ENCODE results near the gene KRTAP5-4. TPM values are rescaled to one million over a fixed set of nuclear protein-coding genes. Genes with fewer than 3 reads are reported as not detected.
"Not testable (repeated sequence)": the region's sequence is repeated elsewhere in the genome, so short reads cannot be mapped to it uniquely, and the experiment has no call there.

The KRTAP5-4 gene
- total RNA-seq, 2 donors from 2014 or later: not detected

- Histone ChIP-seq H3K9me3 (no peaks in the 10 kb centered on the region), H3K27ac (no peak overlapping the region), H3K4me3 (no peak overlapping the region), H3K27me3 (replicated peaks; ENCODE audit: insufficient read depth) (no peaks in the 10 kb centered on the region), H3K4me1 (replicated peaks) (no peaks in the 10 kb centered on the region), H3K36me3 (no peaks in the 10 kb centered on the region)
- no peak for TF ChIP-seq CTCF (IDR thresholded peaks at IDR 0.05)
- no peak for TF ChIP-seq POLR2A (IDR thresholded peaks at IDR 0.05)
- TF ChIP-seq POLR2AphosphoS5 (IDR thresholded peaks at IDR 0.05): peak; percentile 10
- WGBS: 54% methylated on average over 15 of the region's 15 CpGs
- intact Hi-C loops (cut with DNase I): loop anchor here (5.0 to 10.0 kb wide), 2 partner anchors 42 to 505 kb away; no protein-coding TSS in a partner anchor
- DNase-seq (ENCODE audit: low spot score): peak; percentile 33
Measured at GRCh38 chr11:1650034-1650917, 28.3 kb upstream of the KRTAP5-4 start.

- intact Hi-C loops (cut with DNase I): no loop called here
- Histone ChIP-seq H3K4me1 (replicated peaks) (no peaks in the 10 kb centered on the region), H3K4me3 (no peak overlapping the region), H3K27me3 (replicated peaks; ENCODE audit: insufficient read depth) (no peaks in the 10 kb centered on the region), H3K9me3 (no peaks in the 10 kb centered on the region), H3K36me3 (no peaks in the 10 kb centered on the region), H3K27ac (no peak overlapping the region)
- TF ChIP-seq POLR2AphosphoS5 (IDR thresholded peaks at IDR 0.05) (no peak), POLR2A (IDR thresholded peaks at IDR 0.05) (no peak), CTCF (IDR thresholded peaks at IDR 0.05) (no peak)
- WGBS: 93% methylated on average over 26 of the region's 28 CpGs
- no peak for DNase-seq (ENCODE audit: low spot score)
Measured at GRCh38 chr11:1648653-1649420, 26.9 kb upstream of the KRTAP5-4 start.

GRCh38 chr11:1647901-1648652 lies 26.1 kb upstream of the KRTAP5-4 start:
- Histone ChIP-seq H3K27ac (no peak overlapping the region), H3K9me3 (no peaks in the 10 kb centered on the region), H3K27me3 (replicated peaks; ENCODE audit: insufficient read depth) (no peaks in the 10 kb centered on the region), H3K36me3 (no peaks in the 10 kb centered on the region), H3K4me1 (replicated peaks) (no peaks in the 10 kb centered on the region), H3K4me3 (no peak overlapping the region)
- intact Hi-C loops (cut with DNase I): no loop called here
- DNase-seq (ENCODE audit: low spot score): no peak
- 93% methylated on average over 19 of the region's 35 CpGs for WGBS
- TF ChIP-seq POLR2AphosphoS5 (IDR thresholded peaks at IDR 0.05) (no peak), POLR2A (IDR thresholded peaks at IDR 0.05) (no peak), CTCF (IDR thresholded peaks at IDR 0.05) (no peak)

- not testable (repeated sequence) for H3K36me3 ChIP-seq
- 95% methylated on average over 10 of the region's 10 CpGs for WGBS
Measured at GRCh38 chr11:1646540-1646939, 24.6 kb upstream of the KRTAP5-4 start.

GRCh38 chr11:1645357-1645821 lies 23.5 kb upstream of the KRTAP5-4 start:
- no peaks in the 10 kb centered on the region for H3K9me3 ChIP-seq
- H3K4me1 ChIP-seq (replicated peaks): no peaks in the 10 kb centered on the region
- H3K27me3 ChIP-seq (replicated peaks; ENCODE audit: insufficient read depth): no peaks in the 10 kb centered on the region
- no peak overlapping the region for H3K4me3 ChIP-seq
- no peak for DNase-seq (ENCODE audit: low spot score)
- H3K36me3 ChIP-seq: no peaks in the 10 kb centered on the region
- TF ChIP-seq POLR2A (IDR thresholded peaks at IDR 0.05) (no peak), CTCF (IDR thresholded peaks at IDR 0.05) (no peak), POLR2AphosphoS5 (IDR thresholded peaks at IDR 0.05) (no peak)
- 79% methylated on average over 11 of the region's 12 CpGs for WGBS
- no peak overlapping the region for H3K27ac ChIP-seq
- intact Hi-C loops (cut with DNase I): no loop called here

More at GRCh38 chr11:1646540-1646939, 24.6 kb upstream of the KRTAP5-4 start:
- H3K27ac ChIP-seq; H3K9me3 ChIP-seq; intact Hi-C loops (cut with DNase I); DNase-seq (ENCODE audit: low spot score); H3K27me3 ChIP-seq (replicated peaks; ENCODE audit: insufficient read depth); H3K4me1 ChIP-seq (replicated peaks); H3K4me3 ChIP-seq: not testable (repeated sequence)

Measured in prostate gland (tissue), 2 donors.